ENCODE data around the gene BBX. TPM values are rescaled to one million over a fixed set of nuclear protein-coding genes. Genes with fewer than 3 reads are reported as not detected.

BBX gene
- total RNA-seq, 4 donors from 2014 or later, result 26.5 to 45.8 (median 28.0) TPM

- WGBS, 2 donors, result 91% methylated on average over 3 of the region's 3 CpGs
- no peak for TF ChIP-seq POLR2A (IDR thresholded peaks at IDR 0.05)
- TF ChIP-seq, protein P1, sequence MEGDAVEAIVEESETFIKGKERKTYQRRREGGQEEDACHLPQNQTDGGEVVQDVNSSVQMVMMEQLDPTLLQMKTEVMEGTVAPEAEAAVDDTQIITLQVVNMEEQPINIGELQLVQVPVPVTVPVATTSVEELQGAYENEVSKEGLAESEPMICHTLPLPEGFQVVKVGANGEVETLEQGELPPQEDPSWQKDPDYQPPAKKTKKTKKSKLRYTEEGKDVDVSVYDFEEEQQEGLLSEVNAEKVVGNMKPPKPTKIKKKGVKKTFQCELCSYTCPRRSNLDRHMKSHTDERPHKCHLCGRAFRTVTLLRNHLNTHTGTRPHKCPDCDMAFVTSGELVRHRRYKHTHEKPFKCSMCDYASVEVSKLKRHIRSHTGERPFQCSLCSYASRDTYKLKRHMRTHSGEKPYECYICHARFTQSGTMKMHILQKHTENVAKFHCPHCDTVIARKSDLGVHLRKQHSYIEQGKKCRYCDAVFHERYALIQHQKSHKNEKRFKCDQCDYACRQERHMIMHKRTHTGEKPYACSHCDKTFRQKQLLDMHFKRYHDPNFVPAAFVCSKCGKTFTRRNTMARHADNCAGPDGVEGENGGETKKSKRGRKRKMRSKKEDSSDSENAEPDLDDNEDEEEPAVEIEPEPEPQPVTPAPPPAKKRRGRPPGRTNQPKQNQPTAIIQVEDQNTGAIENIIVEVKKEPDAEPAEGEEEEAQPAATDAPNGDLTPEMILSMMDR (IDR thresholded peaks at IDR 0.05), result no peak
- DNase-seq (ENCODE audit: low spot score in 2 of 2), result no peak
- H3K4me3 ChIP-seq (ENCODE audit: low read depth, poor library complexity, severe bottlenecking), result no peak overlapping the region
- intact Hi-C loops (cut with DNase I; ENCODE audit: low total_unique reads), result no loop called here
These were observed 98.7 kb downstream of the BBX start for GRCh38 chr3:107621465-107621864.

DNA sequence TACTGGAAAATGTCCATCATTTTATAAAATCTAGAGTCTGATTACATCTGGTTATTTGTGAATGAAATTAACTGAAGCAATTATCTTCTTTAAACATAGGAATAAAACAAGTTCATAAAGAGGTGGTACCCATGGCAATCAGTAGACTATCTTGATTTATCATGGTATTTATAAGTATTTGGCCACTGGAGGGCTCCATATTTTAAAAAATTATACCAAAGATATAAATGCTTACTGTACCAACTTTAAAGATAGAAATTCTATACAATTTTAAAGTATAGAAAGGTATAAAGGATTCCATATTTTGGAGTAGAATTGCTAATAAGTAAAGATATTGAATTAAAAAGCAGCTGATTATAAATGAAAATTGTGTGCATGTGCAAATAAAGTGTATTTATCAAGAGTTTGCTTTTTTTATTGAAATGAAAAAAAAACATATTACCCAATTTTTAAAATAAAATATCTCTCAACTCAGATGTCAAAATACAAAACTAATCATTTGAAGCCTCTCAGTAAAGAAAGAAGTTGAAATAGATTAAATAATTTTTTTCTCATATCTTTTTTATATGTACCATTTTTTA lies 105.3 kb downstream of the BBX start:
- DNase-seq (ENCODE audit: low spot score in 2 of 2), result no peak
- intact Hi-C loops (cut with DNase I; ENCODE audit: low total_unique reads), result no loop called here
- TF ChIP-seq, protein P1 (IDR thresholded peaks at IDR 0.05), result no peak
- TF ChIP-seq POLR2A (IDR thresholded peaks at IDR 0.05), result no peak
- no peak overlapping the region for H3K4me3 ChIP-seq (ENCODE audit: low read depth, poor library complexity, severe bottlenecking)

DNA sequence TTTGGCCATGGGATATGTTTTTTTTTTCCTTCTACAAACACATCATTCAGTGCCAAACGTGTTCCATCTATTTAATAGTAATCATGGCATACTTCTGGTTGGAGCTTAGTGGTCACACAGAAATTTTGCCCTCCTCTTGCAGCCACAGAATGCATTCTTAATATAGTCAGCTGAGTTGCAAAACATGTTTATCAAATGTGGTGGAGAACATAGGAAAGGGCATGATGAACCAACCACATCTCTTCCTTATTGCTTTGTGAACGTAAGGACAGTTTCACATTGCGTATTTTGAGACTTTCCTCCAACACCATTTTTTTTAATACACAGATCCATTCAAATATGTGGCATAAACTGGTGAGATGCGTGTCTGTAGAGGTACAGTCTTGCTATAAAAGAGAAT lies 106.8 kb downstream of the BBX start:
- intact Hi-C loops (cut with DNase I; ENCODE audit: low total_unique reads), result no loop called here
- DNase-seq (ENCODE audit: low spot score in 2 of 2), result no peak
- WGBS, 2 donors, result 88% methylated on average over 4 of the region's 4 CpGs
- TF ChIP-seq POLR2A (IDR thresholded peaks at IDR 0.05), result no peak
- no peak overlapping the region for H3K4me3 ChIP-seq (ENCODE audit: low read depth, poor library complexity, severe bottlenecking)

DNA sequence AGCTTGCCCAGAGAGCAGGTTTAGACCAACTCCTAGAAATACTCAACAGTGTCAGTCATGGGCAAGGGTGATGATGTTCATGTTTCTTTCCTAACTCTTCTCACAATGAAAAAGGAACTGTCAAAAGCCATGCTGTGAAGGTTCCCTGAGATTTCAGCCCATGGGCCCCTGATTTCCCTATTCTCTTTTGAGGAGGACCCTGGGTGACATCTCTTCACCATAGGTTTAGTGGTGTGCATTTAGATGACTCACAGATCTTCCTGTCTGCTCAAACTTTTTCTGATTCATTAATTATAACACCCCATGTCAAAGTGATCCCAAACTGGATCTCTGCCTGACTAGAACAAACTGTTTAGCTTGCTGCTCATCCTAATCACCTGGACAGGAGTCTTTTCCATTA lies 108.0 kb downstream of the BBX start:
- H3K4me3 ChIP-seq (ENCODE audit: low read depth, poor library complexity, severe bottlenecking), result no peak overlapping the region
- no peak for DNase-seq (ENCODE audit: low spot score in 2 of 2)
- TF ChIP-seq, protein P1 (IDR thresholded peaks at IDR 0.05), result no peak
- no peak for TF ChIP-seq POLR2A (IDR thresholded peaks at IDR 0.05)
- intact Hi-C loops (cut with DNase I; ENCODE audit: low total_unique reads), result no loop called here

DNA sequence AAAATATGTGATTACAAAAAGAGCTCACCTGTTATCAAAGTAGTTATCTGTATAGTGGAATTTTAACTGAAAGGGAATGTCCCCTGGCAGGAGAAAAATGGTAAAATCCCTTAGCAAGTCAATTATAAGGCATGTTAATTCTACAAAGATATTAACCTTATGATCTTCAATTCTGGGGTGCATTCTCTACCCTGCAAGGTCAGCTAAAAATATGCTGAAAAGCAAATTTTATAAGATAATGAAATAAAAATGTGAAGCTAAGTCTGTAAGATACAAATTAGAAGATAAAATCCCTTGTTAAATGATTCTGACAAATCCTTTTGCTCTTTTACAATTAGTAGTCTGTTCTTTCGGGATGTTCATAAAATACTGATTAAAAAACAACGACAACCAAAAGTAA lies 109.8 kb downstream of the BBX start:
- TF ChIP-seq, protein P1 (IDR thresholded peaks at IDR 0.05), result no peak
- no peak for TF ChIP-seq POLR2A (IDR thresholded peaks at IDR 0.05)
- no peak for DNase-seq (ENCODE audit: low spot score in 2 of 2)
- 87 to 91% methylated on average over 2 of the region's 2 CpGs for WGBS, 2 donors
- no peak overlapping the region for H3K4me3 ChIP-seq (ENCODE audit: low read depth, poor library complexity, severe bottlenecking)
- intact Hi-C loops (cut with DNase I; ENCODE audit: low total_unique reads), result no loop called here

GRCh38 chr3:107633327-107634098 lies 110.8 kb downstream of the BBX start:
- no peak overlapping the region for H3K4me3 ChIP-seq (ENCODE audit: low read depth, poor library complexity, severe bottlenecking)
- intact Hi-C loops (cut with DNase I; ENCODE audit: low total_unique reads), result no loop called here
- TF ChIP-seq, protein P1 (IDR thresholded peaks at IDR 0.05), result no peak
- TF ChIP-seq POLR2A (IDR thresholded peaks at IDR 0.05), result no peak
- DNase-seq (ENCODE audit: low spot score in 2 of 2), result no peak
- 49 to 54% methylated on average over 3 of the region's 3 CpGs for WGBS, 2 donors

Data from lower leg skin (tissue), 4 donors.